MM.1S (cell line): Measurements from ENCODE around the gene SEC24D.

ENCODE experiments used
- EZH2 ChIP-seq: fragments of 300-600 bp; sonication (generic); optimal IDR thresholded peaks from 2 replicates; pipeline ENCODE3; 2017; ENCODE audit warnings: low read depth, mild to moderate bottlenecking, antibody characterized with exemption, low read length, mixed read lengths
- EZH2phosphoT487 ChIP-seq: fragments of 300-600 bp; sonication (generic); IDR thresholded peaks from 2 replicates; pipeline ENCODE4 v1.6.1; 2018; ENCODE audit warnings: antibody characterized with exemption, low read length
- TF ChIP-seq, protein P1 (sequence below): fragments of 300-600 bp; sonication (generic); IDR thresholded peaks from 2 replicates; pipeline ENCODE4 v1.5.1; 2016; ENCODE audit warnings: antibody characterized with exemption, low read length, mixed read lengths

DNA sequence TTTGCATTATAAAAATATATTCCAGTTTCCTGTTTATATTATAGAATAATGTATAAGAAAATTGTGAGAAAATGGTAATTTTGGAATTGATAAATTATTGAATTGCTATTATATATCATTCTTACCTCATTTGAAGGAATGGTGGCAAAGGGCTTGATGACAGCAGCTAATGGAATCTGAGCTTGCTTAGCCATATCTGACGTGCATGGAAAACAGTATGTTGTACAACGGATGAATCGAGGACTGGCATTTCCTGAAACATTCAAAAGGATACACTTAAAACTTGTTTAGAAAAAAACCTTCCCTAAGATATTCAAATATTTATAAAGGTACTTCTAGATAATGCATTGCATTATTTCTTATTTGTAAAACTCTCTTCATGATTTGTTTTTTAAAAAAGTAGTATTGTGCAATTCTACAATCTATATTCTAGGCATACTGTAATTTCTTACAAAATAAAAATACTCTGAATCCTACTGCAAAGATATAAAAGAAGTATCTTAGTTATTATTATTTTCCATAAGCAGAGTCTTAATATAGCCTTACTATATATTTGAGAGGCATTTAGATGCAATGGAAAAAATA lies 38.3 kb downstream of the SEC24D start:
- no peak for TF ChIP-seq EZH2
- TF ChIP-seq, protein P1, sequence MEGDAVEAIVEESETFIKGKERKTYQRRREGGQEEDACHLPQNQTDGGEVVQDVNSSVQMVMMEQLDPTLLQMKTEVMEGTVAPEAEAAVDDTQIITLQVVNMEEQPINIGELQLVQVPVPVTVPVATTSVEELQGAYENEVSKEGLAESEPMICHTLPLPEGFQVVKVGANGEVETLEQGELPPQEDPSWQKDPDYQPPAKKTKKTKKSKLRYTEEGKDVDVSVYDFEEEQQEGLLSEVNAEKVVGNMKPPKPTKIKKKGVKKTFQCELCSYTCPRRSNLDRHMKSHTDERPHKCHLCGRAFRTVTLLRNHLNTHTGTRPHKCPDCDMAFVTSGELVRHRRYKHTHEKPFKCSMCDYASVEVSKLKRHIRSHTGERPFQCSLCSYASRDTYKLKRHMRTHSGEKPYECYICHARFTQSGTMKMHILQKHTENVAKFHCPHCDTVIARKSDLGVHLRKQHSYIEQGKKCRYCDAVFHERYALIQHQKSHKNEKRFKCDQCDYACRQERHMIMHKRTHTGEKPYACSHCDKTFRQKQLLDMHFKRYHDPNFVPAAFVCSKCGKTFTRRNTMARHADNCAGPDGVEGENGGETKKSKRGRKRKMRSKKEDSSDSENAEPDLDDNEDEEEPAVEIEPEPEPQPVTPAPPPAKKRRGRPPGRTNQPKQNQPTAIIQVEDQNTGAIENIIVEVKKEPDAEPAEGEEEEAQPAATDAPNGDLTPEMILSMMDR: no peak
- TF ChIP-seq EZH2phosphoT487: no peak
